H1 (cell line): Measurements from ENCODE around the gene CA10. TPM values are rescaled to one million over a fixed set of nuclear protein-coding genes. Genes with fewer than 3 reads are reported as not detected.

ENCODE experiments used
- CEBPB ChIP-seq: IDR thresholded peaks from 2 replicates; pipeline ENCODE4 v1.6.1; 2012; ENCODE audit warnings: low read depth, low read length
- CHD1 ChIP-seq: IDR thresholded peaks from 2 replicates; pipeline ENCODE4 v1.6.1; 2012; ENCODE audit warnings: low read depth, low read length, improper control_type of control experiment
- E2F6 ChIP-seq: IDR thresholded peaks from 2 replicates; pipeline ENCODE4 v1.6.1; 2012; ENCODE audit warnings: inconsistent platforms
- GABPA ChIP-seq: IDR thresholded peaks from 2 replicates; pipeline ENCODE4 v1.6.1; 2011; ENCODE audit warnings: mild to moderate bottlenecking, low read length, moderate library complexity, borderline replicate concordance; ENCODE audit not compliant: insufficient read depth
- POLR2A ChIP-seq, 2 experiments: IDR thresholded peaks; 1 replicate in 1 of 2; 2 replicates in 1 of 2; pipeline ENCODE4 v1.6.1; 2011; ENCODE audit warnings: low read depth in 2 of 2, low read length in 2 of 2, mild to moderate bottlenecking in 2 of 2; ENCODE audit errors: control extremely low read depth in 1 of 2
- SAP30 ChIP-seq: fragments of 300-600 bp; sonication (generic); IDR thresholded peaks from 2 replicates; pipeline ENCODE4 v1.7.1; 2012; ENCODE audit warnings: low read length, moderate library complexity, mild to moderate bottlenecking, inconsistent platforms; ENCODE audit not compliant: insufficient read depth, insufficient replicate concordance
- ZNF274 ChIP-seq: IDR thresholded peaks from 2 replicates; pipeline ENCODE4 v1.7.0; 2012; ENCODE audit warnings: low read length, borderline replicate concordance; ENCODE audit errors: extremely low read depth
- polyA plus RNA-seq, 7 experiments: library from polyadenylated mRNA; depleted of rRNA in 3 of 7; stranded (reverse) in 5 of 7; unstranded in 2 of 7; fragments of >200 nt in 5 of 7; fragments of 200-250 nt in 2 of 7; gene quantifications; 1 replicate in 5 of 7; 2 replicates in 1 of 7; 4 replicates in 1 of 7; pipeline versions ENCODE4 v1.2.1 to v1.2.3, GENCODE V29; 2011 to 2013; ENCODE audit warnings: missing spikeins in 2 of 7, mixed read lengths in 2 of 7
- total RNA-seq: library from RNA; stranded (reverse); fragmentation: NEBNext Ultra II Directional; extraction: Animal tissue kit (Norgen Biotek cat#: 25700); gene quantifications from 2 replicates; pipeline ENCODE4 v1.2.1, GENCODE V29; 2021

The CA10 gene
- total and polyA plus RNA-seq, 2 of the 8 experiments (the other 6 are each of a cell fraction or from before 2014, with no cell fraction given) = 0.60 to 0.63 TPM

- no peak for TF ChIP-seq ZNF274
- no peak for TF ChIP-seq CEBPB
- TF ChIP-seq POLR2A (IDR thresholded peaks at IDR 0.05; ENCODE audit: control extremely low read depth in 1 of 2, low read depth in 2 of 2, low read length in 2 of 2) = no peak
- TF ChIP-seq CHD1 = no peak
- TF ChIP-seq SAP30 = no peak
- no peak for TF ChIP-seq E2F6
- no peak for TF ChIP-seq GABPA
Observed at GRCh38 chr17:51731941-51732722, 426.4 kb downstream of the CA10 start (continued).
